ENCODE data around the gene IGDCC3.

IGDCC3 gene

GRCh38 chr15:65386376-65386775 lies 8.6 kb upstream of the IGDCC3 start:
- H3K27ac ChIP-seq: no peak overlapping the region
- TF ChIP-seq CTCF (IDR thresholded peaks at IDR 0.05) (no peak), ZFX (IDR thresholded peaks at IDR 0.05; ENCODE audit: borderline replicate concordance) (no peak)

- no peak for TF ChIP-seq ZFX (IDR thresholded peaks at IDR 0.05; ENCODE audit: borderline replicate concordance)
- peak; percentile 4 for TF ChIP-seq CTCF (IDR thresholded peaks at IDR 0.05)
- H3K27ac ChIP-seq: no peak overlapping the region
Observed at GRCh38 chr15:65385870-65386258, 8.1 kb upstream of the IGDCC3 start.

GRCh38 chr15:65384895-65385869 lies 7.4 kb upstream of the IGDCC3 start:
- H3K27ac ChIP-seq: peak overlapping the region; percentile 58
- TF ChIP-seq CTCF (IDR thresholded peaks at IDR 0.05): peak; percentile 95
- TF ChIP-seq ZFX (IDR thresholded peaks at IDR 0.05; ENCODE audit: borderline replicate concordance): no peak

- TF ChIP-seq CTCF (IDR thresholded peaks at IDR 0.05): no peak
- no peak for TF ChIP-seq ZFX (IDR thresholded peaks at IDR 0.05; ENCODE audit: borderline replicate concordance)
- no peak overlapping the region for H3K27ac ChIP-seq
Observed at GRCh38 chr15:65384505-65384894, 6.7 kb upstream of the IGDCC3 start.

- H3K27ac ChIP-seq: no peak overlapping the region
- TF ChIP-seq ZFX (IDR thresholded peaks at IDR 0.05; ENCODE audit: borderline replicate concordance): no peak
- TF ChIP-seq CTCF (IDR thresholded peaks at IDR 0.05): no peak
Observed at GRCh38 chr15:65383991-65384390, 6.2 kb upstream of the IGDCC3 start.

GRCh38 chr15:65383456-65383855 lies 5.7 kb upstream of the IGDCC3 start:
- TF ChIP-seq ZFX (IDR thresholded peaks at IDR 0.05; ENCODE audit: borderline replicate concordance): no peak
- TF ChIP-seq CTCF (IDR thresholded peaks at IDR 0.05): no peak
- H3K27ac ChIP-seq: no peak overlapping the region

- H3K27ac ChIP-seq: no peak overlapping the region
- no peak for TF ChIP-seq ZFX (IDR thresholded peaks at IDR 0.05; ENCODE audit: borderline replicate concordance)
- TF ChIP-seq CTCF (IDR thresholded peaks at IDR 0.05): no peak
Observed at GRCh38 chr15:65382921-65383320, 5.1 kb upstream of the IGDCC3 start.

Measured in 22Rv1 (cell line).